DLD1 (cell line): ENCODE results near the gene SNX3.

Experiments
- in situ Hi-C: cut with HindIII; loops from 2 replicates; pipeline ENCODE4 v1.10.0; 2017; ENCODE audit warnings: low sequenced_read_pairs

The SNX3 gene

DNA sequence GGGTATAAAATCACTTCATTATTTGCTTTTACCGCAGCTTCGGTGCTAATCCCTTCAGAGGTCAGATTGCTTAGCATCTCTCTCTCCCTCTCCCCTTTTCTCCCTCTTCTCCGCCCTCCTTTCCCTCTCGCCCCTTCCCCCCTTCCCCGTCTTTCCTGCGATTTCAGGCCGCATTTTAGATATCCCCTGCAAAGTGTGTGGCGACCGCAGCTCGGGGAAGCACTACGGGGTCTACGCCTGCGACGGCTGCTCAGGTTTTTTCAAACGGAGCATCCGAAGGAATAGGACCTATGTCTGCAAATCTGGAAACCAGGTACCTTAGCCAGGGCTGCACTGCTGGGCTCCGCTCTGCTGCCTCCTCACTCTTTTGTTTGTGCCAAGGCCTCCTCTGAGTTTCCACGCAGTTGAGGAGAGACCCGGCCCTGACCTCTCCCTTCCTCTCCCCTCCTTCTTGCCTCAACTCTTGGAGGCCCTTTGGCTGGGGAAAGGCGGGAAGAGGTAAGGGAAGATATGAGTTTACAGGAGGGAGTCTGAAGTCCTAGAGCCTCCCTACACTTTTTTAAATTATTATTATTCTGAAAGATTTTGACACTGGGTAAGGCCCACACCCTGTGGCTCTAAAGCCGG, 89.4 kb downstream of the SNX3 start:
- in situ Hi-C loops: no loop called here

DNA sequence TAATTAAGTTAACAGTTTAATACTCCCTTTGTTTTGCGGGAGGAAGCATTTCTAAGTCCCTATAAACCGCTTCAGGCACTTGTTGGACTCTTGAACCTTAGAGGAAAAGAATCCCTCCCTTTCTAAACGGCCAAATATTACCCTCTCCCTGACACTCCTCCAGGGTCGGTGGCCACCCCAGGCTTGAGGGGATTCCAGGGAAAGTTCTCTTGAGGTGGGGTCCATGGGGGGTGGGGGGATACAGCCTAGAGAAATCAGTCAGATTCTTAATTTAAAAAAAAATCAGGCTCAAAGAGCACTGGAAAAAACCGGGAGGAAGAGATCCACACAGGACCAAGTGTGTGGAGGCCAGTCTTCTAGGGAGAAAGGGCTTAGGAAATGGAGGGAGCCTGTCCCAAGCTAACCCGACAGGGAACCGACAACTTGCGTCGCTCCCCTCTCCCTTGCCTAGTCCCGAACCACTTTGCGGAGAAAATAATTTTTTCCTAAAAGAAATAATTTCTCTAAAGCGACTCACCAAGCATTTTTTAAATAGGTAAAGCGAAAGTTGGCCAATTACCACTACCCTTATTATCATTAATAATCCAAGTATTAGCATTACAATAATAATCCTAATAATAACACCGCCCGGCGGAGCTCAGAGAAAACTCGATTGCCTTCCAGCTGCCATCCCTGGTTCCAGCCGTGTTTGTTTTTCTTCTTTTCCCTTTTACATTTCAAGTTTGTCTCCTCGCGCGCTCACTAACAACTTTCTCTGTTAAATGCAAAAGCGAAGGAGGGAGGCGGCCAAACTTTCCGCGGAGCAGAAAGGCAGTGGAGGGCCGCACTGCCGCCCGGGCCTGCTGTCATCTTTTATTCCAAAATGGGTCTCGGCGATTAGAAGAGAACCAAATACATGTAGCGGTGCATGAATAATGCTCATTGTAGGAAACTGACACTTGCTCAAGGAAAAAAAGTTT, 90.2 kb downstream of the SNX3 start:
- in situ Hi-C loops: no loop called here

DNA sequence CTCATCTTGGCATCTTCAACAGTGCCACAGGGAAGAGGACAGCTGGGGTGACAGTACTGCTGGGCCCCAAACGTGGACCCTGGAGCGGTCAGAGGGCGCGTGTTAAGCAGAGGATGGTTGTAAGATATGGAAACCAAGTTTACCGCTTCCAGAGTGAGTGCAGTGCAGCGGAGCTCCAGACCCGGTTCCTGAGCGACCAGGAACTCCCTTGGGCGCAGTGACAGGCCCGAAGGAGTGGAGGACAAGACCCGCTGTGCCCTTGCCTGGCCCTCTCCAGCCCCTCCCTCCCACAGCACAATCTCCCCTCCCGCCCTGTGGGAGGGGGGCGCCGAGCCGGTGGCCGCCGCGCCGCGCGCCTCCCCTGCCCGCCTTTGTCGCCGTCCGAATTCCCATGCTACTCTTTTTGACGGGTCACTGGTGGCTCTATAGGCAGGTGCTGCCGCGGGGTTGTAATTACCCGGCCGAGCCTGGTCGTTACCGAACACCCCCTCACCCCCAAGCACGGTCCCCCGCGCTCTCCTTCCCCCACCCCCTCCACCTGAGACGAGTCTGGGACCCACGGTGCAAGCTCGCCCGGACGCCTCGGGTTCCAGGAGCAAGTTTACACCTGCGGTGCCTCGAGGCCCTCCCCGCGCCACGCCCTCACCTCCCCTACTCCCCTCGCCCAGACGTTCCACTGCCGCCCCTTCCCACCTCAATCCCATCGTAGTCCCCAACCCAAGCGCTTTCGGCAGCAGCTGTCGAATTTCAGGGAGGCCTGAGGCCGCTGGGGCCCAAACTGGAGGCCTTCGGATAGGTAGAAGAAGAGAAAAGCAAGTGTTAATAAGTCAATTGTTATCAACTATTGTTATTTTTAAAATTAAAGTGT, 91.1 kb downstream of the SNX3 start:
- in situ Hi-C loops: no loop called here

DNA sequence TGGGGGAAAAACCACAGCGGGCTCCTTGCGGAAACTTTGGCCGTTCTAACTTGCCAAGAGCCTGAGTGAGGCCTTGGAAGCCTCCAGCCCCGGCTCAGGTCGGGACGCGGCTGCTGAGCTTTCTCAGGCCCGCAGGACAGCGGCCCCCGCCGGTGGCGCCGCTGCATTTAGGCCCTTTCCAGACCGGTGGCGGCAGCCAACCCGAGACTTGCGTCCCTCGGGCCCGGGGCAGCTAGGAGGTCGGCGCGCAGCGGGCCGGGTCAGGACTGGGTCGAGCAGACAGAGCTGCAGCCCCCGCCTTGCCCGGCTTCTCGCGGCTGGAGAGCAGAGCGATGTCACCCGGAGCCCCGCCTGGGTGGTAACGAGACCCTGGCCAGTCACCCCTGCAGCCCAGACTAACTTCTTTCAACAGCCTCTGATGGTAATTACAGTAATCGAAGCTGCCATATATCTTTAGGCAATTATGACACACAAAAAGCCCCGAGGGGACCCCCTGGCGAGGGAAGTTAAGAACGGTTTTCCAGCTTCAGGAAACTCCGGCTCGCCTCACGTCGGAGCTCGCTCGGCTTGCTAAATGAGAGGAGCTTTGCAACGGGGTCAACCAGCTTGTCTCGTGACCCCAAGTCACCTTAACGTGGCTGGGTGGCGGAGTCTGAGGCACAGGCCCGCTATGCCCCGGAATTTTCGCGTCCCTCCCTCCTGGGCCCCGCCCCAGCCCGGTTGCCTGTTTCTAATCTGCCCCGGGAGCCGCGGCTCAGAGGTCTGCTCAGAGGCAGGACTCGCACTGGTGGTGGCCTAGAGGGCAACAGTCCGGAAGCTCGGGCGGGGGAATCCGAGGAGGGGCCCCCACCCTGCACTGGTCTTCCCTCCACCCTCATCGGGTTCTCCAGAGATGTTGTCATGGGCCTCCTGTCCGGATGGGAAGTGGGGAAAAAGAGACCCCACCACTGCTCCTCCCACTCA, 92.1 kb downstream of the SNX3 start:
- in situ Hi-C loops: no loop called here

DNA sequence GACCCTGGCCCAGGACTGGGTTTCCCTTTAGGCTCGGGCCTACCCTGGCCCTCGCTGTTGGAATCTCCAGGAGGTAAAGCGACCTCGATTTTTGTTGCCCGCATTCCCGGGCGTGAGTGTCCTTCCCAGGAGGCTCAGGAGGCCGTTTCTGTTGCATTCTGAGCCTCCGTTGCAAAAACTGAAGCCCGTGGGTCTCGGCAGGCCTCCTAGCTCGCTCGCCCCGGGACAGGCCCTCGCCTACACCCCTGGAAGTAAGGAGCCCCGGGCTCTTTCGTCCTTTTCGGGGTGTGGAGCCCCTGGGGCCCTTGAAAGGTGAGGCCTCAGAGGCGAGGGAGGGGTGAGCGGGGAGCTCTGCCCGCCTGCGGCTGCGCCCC, 92.8 kb downstream of the SNX3 start:
- in situ Hi-C loops: no loop called here

DNA sequence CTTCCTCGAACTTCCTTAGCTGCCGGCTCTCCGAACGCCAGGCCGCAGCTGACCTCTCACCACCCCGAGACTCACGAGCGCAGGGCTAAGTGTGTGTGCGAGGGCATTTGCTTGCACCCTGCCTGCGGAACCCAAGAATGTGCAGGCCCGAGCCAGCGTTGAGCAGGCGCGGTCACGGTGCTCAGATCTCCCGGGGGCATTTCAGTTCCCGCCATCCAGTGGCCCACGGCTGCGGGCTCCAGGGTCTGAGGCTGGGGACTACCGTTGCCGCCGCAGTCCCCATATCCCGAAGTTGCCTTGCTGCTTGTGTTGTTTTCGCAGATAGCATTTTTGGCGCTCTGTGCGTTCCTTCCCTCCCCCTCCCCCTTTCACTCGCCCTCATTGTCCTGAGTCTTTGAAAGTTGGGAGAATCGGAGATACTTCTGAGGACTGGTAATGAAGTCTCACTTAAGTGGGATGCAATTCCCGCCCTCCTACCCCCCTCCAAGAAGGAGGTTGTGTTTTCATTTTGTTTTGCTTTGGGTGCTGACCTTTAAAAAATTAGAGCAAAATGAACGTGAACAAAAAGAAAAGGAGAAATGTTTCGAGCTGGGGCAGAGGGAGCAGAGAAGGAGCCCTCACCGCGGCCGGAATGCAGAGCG, 93.3 kb downstream of the SNX3 start:
- in situ Hi-C loops: no loop called here

DNA sequence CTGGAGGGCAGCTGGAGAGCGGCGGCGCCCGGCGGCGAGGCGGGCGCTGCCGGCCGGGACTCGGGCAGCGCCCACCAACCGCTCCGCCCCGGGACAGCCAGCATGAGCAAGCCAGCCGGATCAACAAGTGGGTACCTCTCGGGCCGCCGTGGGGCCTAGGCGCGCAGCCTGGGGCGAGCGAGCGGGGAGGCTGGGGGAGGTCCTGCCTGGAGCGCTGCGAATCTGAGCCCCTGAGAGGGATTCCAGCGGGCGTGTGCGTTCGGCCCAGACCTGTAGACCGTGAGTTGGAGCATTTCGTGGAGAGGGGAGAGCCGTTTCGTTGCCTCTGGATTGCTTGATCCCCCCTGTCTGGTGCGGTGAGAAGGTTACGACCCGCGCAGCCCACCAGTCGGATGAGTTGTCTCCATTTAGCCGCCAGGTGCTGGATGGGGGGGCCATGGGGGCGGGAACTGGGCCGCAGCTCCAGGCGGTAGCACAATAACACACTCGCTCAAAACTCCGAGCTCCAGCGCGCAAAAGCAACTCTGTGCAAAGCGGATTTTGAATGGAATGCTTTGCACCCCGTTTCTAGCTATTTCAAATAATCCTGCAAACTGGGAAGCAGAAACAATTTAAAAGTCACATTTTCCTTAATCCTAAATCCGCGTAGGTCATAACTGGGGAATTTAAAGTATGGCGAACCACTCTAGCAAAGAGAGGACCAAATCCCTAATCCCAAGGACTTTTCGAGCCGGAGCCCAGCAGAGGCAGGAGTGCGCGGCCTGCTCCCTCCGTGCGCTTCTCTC, 94.0 kb downstream of the SNX3 start:
- in situ Hi-C loops: no loop called here

DNA sequence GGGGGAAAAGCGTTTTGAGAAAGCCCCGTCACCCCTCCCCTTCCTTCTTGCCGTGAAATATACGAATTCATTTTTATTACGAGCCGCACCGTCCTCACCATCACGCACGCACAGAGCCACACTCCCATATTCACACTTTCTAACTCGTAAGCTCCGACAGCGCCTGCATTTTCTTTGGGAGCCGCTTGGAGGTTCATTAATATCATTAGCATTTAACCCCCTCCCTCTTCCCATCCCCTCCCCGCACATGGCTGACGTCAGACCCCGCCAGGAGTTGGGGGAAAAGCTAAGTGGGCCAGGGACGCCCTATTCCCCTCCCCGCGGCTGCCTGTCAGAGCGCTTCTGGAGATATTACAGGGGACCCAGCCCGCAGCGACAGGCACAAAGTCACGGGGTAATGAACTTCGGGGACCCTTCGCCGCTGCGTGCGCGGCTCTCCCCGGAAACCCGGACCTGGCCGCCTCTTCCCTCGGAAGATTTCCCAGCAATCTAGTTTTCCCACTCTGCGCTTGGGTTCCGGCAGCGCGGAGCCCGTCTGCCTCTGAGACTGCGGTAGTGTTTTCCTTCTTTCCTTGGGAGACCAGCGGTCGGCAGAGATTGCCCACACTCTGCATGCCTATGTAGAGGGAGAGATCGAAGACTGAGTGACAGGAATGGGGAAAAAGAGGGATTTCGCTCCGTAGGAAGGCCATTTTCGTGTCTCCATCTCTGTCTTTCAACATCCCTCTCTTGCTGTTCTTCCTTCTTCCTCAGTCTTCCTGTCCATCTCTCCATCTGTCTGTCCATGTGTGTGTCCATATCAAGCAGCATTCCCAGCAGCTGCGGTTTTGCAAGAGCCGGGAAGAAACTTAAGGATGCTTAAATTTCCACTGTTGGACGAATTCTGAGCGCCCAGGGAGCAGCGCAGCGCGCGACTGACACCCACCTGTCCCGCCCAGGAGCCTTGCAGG, 94.9 kb downstream of the SNX3 start, which contains the start of gene NR2E1:
Gene NR2E1, plus strand, starts transcription at position 309 of the 950 bp plus-strand sequence. CDS start 744 bp downstream, outside the sequence.
- in situ Hi-C loops: no loop called here

DNA sequence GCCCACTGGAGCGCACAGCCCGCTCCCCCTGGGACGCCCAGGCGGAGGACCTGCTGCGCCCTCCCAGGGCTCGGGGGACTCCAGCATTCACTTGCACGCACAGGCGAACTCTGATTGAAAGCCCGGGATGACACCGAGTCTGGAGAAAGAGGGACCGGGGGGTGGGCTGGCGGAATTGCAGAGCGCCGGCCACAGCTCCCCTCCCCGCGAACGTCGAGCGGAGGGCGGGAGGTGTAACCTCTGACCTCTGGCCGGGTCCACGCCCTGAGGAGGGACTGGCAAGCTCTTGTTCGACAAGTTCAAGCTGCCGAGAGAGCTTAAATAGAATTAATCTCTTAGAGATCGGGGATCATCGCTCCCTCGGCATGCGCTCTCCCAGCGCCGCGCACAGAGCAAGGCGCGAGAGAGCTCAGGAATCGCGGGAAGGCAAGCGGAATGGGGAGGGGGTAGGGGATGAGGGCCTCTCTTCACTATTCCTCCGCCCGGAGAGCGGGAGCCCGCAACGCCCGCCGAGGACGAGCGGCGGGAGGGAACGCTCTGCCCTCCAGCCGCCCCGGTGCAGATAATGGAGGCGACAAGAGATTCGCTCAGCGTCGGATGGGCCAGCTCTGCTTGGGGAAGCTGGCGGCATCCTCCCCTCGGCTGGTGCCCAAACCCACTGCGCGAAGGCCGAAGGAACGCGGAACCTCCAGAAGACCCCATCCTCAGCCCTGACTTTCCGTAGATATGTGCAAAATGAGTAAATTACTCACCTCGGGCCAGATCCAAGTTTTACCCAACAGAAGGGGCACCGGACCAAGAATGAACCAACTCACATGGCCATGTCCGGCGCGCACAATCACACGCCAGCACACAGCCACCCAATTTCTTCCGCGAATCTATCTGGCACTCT, 95.8 kb downstream of the SNX3 start:
- in situ Hi-C loops: no loop called here

DNA sequence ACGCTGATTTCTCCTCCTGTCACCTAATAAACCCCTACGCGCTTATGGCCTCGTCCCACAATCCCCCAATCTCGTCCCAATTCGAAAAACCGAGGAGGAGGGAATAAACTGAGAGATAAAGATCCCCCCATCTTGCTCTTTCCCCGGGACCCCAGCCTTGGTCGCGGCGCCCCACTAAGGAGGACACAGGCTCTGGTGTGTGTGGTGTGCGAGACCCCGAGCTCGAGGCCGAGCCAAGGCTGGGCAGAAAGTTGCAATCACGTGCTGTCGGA, 96.4 kb downstream of the SNX3 start:
- in situ Hi-C loops: no loop called here

DNA sequence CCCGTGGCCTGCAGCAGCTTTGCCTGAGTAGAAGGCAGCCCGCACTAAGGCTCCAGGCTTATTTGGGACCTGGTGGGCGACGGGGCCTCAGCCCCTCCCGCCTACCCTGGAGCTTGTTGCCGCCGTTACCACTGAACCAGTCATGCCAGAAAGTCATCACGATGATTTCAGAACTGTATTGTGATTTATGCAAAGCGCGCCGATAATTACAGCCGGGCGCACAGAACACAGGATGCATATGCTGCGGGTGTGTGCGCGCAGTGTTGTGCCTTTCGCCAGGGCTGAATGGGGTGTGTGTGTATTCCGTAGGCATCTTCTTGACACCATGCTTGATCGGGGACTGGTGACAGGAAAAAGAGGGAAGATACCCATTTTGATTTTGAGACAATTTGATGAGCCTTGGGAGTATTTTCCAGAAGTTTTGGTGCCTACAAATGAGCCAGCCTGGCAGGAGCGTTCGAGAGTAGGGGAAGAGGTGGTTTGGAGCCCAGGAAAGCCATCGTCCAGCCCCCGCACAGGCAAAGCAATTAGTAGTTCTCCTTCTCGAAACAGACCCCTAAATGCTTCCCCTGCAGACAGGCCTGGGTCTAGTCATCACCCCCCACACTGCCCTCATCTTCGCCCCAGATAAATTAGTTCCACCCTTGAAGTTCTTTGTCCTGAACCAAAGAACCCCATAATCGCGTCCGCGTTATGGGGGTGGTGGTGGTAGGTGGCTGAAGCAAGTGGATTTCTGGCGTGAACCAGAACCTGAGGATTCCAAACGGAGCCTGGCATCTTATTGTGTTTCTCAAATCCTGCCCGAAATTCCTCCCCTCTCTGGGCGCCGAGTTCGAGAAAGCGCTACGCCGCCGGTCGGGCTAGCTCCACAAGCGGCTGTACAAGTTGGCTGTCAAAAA, 96.9 kb downstream of the SNX3 start:
- in situ Hi-C loops: no loop called here

DNA sequence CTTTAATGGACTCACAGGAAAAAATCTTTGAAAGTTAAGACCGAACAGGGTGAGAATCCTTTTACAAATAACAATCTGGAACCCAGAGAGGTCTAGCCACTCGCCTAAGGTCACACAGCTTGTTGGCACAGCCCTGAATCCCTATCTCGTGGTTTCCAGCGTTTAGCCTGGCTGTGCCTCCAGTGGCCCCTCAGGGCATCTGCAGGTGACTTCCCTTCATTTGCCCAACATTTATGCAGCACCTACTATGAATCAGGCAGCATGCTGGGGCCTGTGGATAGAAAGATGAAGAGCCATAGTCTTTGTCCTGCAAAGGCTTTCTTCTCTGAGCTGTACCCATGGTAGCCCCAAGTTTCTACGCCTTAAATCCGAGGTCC, 97.6 kb downstream of the SNX3 start:
- in situ Hi-C loops: no loop called here

DNA sequence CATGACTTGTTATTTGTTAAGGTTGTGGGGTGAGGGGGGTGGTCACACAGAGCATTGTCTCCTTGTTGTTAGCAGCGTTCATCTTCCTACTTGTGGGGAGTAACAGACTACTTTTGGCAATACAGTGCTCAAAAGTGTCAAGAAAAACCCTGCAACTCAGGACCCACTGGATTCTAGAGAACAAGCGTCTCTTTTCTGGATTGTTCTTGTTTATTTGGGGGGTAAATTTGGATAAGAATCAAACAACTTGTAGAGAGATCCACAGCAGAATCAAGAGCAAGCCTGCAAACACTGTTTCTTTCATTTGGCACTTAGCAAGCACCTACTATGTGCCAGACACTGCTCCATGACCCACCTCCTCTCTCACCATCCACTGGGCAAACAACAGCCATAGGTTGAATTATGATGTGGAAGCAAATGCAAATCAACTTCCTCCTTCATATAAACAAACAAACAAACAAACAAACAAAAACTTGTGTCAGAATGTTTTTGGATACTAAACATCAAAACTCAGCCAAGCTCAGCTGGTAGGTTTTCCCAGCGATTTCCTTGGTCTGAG, 99.0 kb downstream of the SNX3 start:
- in situ Hi-C loops: no loop called here
